Measurements from ENCODE around the gene DNAJC21.

- TF ChIP-seq, protein P1, sequence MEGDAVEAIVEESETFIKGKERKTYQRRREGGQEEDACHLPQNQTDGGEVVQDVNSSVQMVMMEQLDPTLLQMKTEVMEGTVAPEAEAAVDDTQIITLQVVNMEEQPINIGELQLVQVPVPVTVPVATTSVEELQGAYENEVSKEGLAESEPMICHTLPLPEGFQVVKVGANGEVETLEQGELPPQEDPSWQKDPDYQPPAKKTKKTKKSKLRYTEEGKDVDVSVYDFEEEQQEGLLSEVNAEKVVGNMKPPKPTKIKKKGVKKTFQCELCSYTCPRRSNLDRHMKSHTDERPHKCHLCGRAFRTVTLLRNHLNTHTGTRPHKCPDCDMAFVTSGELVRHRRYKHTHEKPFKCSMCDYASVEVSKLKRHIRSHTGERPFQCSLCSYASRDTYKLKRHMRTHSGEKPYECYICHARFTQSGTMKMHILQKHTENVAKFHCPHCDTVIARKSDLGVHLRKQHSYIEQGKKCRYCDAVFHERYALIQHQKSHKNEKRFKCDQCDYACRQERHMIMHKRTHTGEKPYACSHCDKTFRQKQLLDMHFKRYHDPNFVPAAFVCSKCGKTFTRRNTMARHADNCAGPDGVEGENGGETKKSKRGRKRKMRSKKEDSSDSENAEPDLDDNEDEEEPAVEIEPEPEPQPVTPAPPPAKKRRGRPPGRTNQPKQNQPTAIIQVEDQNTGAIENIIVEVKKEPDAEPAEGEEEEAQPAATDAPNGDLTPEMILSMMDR (conservative IDR thresholded peaks at IDR 0.05; ENCODE audit: low read depth, low read length) = no peak
- TF ChIP-seq EZH2 (IDR thresholded peaks at IDR 0.05; ENCODE audit: low read length, unreplicated experiment) (no peak), EZH2phosphoT487 (IDR thresholded peaks at IDR 0.05; ENCODE audit: borderline replicate concordance, low read length) (no peak)
Measured at GRCh38 chr5:34918025-34918424, 11.3 kb upstream of the DNAJC21 start.
